Measurements from ENCODE around the gene PRDM5.

- TF ChIP-seq CTCF (IDR thresholded peaks at IDR 0.05; ENCODE audit: low read length), result no peak
- no peak for TF ChIP-seq EZH2 (IDR thresholded peaks at IDR 0.05; ENCODE audit: borderline replicate concordance, low read length)
Observed at GRCh38 chr4:120903419-120903818, 19.1 kb downstream of the PRDM5 start.

All from OCI-LY1 (cell line).